H1 (cell line): ENCODE measurements around the gene NAA16. TPM values are rescaled to one million over a fixed set of nuclear protein-coding genes. Genes with fewer than 3 reads are reported as not detected.

Experiments used
- ASH2L ChIP-seq: fragments of 200-600, 300-600 bp; sonication (generic); IDR thresholded peaks from one replicate; pipeline ENCODE4 v1.7.1; 2017; ENCODE audit warnings: low read length
- CBX8 ChIP-seq: fragments of 300-800, 300-1000 bp; sonication (generic); IDR thresholded peaks from 2 replicates; pipeline ENCODE4 v1.7.1; 2016; ENCODE audit warnings: low read depth, low read length, borderline replicate concordance
- NANOG ChIP-seq: IDR thresholded peaks from 2 replicates; pipeline ENCODE4 v1.6.1; 2011; ENCODE audit warnings: low read length, low read depth, mild to moderate bottlenecking, inconsistent platforms; ENCODE audit not compliant: insufficient read depth, poor library complexity, severe bottlenecking
- TEAD4 ChIP-seq: IDR thresholded peaks from 2 replicates; pipeline ENCODE4 v1.6.1; 2012; ENCODE audit warnings: low read depth, low read length, inconsistent platforms, mixed read lengths
- polyA plus RNA-seq, 7 experiments: library from polyadenylated mRNA; depleted of rRNA in 3 of 7; stranded (reverse) in 5 of 7; unstranded in 2 of 7; fragments of >200 nt in 5 of 7; fragments of 200-250 nt in 2 of 7; gene quantifications; 1 replicate in 5 of 7; 2 replicates in 1 of 7; 4 replicates in 1 of 7; pipeline versions ENCODE4 v1.2.1 to v1.2.3, GENCODE V29; 2011 to 2013; ENCODE audit warnings: missing spikeins in 2 of 7, mixed read lengths in 2 of 7
- total RNA-seq: library from RNA; stranded (reverse); fragmentation: NEBNext Ultra II Directional; extraction: Animal tissue kit (Norgen Biotek cat#: 25700); gene quantifications from 2 replicates; pipeline ENCODE4 v1.2.1, GENCODE V29; 2021

NAA16 gene
- total and polyA plus RNA-seq, 2 of the 8 experiments (the other 6 are each of a cell fraction or from before 2014, with no cell fraction given), result 11.4 to 40.0 TPM

DNA sequence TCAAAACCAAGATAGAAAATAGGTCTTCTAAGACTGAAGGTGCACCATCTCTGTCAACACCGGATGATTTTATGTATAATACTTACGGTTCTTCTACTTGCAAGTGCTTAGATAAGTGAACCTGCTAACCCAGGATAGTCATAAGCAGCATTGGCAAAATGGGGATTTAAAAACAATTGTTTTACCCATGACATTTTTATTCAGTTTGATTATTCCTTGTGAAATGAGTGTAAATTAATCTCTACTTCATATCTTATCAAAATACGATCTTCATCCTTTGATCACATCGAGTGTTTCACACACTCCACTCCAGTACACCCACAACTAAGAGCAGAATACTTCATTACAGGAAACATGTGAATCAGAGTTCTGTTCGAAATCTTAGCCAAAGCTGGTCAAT is 24.7 kb upstream of the NAA16 start (continued):
- no peak for TF ChIP-seq CBX8
- no peak for TF ChIP-seq ASH2L
- TF ChIP-seq NANOG, result no peak
- no peak for TF ChIP-seq TEAD4
